ENCODE measurements around the gene RAD51B.

Gene RAD51B

GRCh38 chr14:68506645-68507419, 687.3 kb downstream of the RAD51B start:
- peak; percentile 26 to 57 for DNase-seq

- DNase-seq = peak; percentile 37 to 48
Measured at GRCh38 chr14:68507544-68508081, 688.0 kb downstream of the RAD51B start.

- no peak for DNase-seq
Measured at GRCh38 chr14:68508581-68508980, 689.0 kb downstream of the RAD51B start.

GRCh38 chr14:68509188-68509983, 689.8 kb downstream of the RAD51B start:
- DNase-seq = no peak

GRCh38 chr14:68510201-68511128, 690.9 kb downstream of the RAD51B start:
- no peak for DNase-seq

- DNase-seq = no peak
Measured at GRCh38 chr14:68511129-68512047, 691.8 kb downstream of the RAD51B start.

GRCh38 chr14:68512088-68512487, 692.5 kb downstream of the RAD51B start:
- DNase-seq = no peak

- DNase-seq = no peak
Measured at GRCh38 chr14:68513137-68513536, 693.6 kb downstream of the RAD51B start.

GRCh38 chr14:68513838-68514607, 694.4 kb downstream of the RAD51B start:
- peak; percentile 10 to 64 for DNase-seq

- no peak for DNase-seq
Measured at GRCh38 chr14:68514608-68515194, 695.1 kb downstream of the RAD51B start.

GRCh38 chr14:68516342-68516741, 696.8 kb downstream of the RAD51B start:
- no peak for DNase-seq

- no peak for DNase-seq
Measured at GRCh38 chr14:68518166-68518565, 698.6 kb downstream of the RAD51B start.

- no peak for DNase-seq
Measured at GRCh38 chr14:68518761-68519670, 699.4 kb downstream of the RAD51B start.

- DNase-seq = no peak
Measured at GRCh38 chr14:68519671-68520187, 700.1 kb downstream of the RAD51B start.

- DNase-seq = no peak
Measured at GRCh38 chr14:68520637-68521556, 701.3 kb downstream of the RAD51B start.

GRCh38 chr14:68521557-68521901, 702.0 kb downstream of the RAD51B start:
- no peak for DNase-seq

- no peak for DNase-seq
Measured at GRCh38 chr14:68521961-68522509, 702.5 kb downstream of the RAD51B start.
